Effector CD8-positive, alpha-beta T cell (primary cell): ENCODE results near the gene RAC3.
A peak's percentile ranks its signal among the peaks of the same experiment; 100 is the strongest.

Source experiments
- DNase-seq: peaks from one replicate; lab custom pipeline; 2025; lab: John Stamatoyannopoulos, UW

RAC3 gene

DNA sequence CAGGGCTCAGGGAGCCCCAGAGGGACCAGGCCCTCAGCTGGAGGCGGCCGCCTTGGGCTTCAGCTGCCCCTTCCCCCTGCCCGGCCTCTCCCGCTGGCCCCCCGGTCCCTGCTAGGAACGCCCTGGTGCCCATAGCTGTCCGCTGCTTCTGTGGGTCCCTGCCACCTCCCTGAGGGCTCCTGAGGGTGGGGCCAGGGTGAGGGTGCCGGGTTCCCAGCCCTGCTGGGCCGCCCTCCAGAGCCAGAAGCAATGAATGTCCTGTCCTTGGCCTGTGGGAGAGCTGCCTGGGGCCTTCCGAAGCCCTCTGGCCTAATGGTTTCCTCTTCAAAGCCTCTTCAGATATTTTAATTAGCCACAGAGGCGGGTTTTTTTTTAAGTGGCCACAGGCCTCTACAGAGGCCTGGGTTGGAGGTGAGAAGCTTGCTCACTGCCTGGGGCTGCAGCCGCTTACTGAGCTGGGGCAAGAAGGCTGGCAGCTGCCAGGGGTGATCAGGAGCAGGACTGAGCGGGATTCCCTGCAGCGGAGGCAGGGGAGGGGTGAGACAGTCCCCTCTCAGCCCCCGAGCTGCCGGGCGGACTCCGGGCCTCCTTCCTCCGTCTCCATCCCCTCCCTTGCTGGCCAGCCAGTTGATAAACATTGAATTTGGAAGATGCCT, 18.7 kb upstream of the RAC3 start:
- no peak for DNase-seq

DNA sequence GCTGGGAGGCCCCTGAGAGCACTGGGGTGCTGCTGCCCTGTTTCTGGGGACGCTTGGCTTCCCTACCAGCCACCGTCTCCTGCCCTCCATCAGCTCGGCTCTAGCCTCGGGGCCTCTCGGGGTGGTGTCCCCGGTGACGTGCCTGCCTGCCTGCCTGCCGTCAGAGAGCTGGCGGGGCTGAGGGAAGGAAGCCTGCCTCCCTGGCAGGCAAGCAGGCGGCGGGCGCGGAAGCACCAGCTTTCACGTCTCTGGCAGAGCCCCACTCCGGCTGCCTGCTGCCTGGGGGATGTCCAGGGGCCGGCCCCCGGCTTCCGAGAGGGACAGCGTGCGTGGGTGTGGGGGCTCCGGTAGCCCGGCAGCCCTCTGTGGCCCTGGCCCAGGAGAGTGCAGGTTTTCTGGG, 18.1 kb upstream of the RAC3 start:
- no peak for DNase-seq

DNA sequence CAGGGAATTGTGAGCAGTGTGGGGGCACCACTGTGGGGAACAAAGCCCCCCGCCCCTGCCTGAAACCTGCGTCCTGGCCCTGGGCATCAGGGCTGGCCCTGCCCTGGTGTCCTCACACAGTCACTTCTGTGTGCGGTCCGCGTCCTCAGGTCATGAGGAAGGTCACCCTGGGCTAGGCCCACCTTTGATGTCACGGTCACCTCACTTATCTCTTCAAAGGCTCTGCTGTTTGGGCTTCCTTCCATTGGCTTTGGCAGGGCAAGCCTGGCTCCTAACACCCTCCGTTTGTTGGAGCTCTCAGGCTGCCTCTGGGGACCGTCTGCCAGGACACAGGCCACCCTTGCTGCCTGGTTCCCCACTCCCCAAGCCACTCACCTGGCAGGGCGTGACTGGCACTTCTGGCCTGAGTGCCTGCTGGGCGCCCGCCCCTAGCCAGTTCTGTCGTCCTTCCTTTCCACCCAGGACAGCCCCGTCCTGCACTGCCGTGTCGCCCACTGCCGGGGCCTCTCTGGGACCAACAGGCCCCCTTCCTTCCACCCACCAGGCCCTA, 17.6 kb upstream of the RAC3 start:
- no peak for DNase-seq

DNA sequence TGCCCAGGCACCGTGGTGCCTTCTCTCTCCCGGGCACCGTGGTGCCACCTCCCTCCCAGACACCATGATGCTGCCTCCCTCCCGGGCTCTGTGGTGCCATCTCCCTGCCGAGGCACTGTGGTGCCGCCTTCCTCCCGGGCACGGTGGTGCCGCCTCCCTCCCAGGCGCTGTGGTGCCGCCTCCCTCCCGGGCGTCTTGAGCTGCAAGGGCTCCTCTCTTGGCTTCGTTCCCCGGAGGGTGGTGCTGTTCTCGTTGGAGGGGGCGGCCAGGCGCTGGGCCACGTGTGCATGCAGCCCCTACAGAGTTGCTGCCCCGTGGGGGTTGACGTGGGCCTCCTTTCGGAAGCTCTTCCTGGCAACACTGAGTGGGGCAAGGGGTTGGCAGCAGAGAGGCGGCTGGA, 17.0 kb upstream of the RAC3 start:
- DNase-seq: no peak

DNA sequence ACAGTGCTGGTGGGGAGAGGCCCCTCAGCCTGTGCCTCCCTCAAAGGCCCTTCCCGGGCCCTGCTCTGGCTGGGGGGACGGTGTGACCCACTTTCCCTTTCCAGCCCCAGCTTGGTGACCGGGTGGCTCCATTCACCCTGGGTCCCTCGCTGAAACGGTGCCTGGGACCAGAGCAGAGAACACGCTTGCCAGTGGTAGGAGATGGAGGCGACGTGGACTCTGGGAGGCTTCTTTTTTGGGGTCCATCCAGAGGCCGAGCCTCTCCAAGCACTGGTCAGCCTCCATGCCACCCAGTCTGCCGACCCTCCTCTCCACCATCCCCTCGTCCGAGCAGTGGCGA, 16.5 kb upstream of the RAC3 start:
- DNase-seq: no peak

DNA sequence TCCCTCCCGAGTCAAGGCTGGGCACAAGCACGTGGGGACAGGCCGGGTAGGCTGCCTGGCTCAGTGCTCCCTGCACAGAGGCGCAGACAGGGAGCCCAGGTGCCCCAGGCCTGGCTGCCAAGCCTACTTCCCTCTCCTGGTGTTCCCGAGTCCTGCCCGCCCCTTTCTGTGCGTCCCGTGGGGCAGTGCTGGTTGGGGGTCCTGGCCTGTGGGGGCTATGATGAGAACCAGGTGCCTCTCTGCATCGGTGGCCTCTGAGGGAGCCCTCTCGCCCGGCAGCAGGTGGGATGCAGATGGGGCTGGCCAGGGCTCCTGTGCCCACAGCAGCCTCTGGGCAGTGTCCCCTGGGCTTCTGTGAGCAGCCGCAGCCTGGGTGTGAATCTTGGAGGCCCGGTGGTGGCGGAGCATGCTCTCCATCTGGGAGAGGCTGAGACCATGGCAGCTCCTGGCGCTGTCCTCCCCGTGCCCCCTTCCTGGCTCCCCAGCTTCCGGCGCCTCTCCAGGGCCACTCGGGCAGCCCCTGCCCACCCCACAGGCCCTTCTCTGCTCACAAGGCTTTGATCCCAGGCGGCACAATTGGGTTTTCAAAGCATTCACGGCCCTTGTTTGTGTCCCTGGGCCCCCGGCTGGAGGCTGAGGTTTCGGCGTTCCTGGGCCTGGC, 16.0 kb upstream of the RAC3 start:
- no peak for DNase-seq

DNA sequence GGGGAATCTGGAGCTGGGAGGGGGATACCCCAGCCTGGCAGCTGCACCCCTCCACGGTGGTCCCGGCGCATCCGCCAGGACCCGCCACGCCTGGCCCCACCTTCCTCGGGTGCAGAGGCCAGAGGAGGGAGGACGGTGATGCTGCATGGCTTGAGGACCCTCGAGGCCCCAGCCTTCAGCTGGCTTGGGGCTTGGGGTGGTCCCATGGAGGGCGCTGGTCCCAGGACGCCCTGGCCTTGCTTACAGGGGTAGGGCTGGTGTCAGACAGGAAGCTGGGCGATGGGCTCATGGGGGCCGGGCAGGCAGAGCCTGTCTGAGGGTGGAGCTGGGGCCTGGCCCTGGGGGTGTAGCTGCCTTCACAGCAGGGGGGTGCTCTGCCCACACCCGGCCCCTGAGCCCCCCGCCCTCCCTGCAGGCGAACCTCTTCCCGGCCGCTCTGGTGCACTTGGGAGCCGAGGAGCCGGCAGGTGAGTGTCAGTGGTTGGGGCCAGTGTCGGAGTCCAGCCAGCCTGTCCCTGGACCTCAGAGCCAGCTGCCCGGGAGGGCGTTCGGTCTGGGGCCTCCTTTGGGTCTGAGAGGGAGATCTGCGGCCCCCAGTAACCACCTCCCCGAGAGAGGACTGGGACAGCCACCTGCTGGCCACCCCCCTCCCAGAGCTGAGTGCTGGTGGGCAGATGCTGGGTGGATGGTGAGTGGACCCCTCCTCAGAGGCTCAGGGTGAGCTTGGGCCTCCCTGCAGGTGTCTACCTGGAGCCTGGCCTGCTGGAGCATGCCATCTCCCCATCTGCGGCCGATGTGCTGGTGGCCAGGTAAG, 15.2 kb upstream of the RAC3 start:
- DNase-seq: no peak

DNA sequence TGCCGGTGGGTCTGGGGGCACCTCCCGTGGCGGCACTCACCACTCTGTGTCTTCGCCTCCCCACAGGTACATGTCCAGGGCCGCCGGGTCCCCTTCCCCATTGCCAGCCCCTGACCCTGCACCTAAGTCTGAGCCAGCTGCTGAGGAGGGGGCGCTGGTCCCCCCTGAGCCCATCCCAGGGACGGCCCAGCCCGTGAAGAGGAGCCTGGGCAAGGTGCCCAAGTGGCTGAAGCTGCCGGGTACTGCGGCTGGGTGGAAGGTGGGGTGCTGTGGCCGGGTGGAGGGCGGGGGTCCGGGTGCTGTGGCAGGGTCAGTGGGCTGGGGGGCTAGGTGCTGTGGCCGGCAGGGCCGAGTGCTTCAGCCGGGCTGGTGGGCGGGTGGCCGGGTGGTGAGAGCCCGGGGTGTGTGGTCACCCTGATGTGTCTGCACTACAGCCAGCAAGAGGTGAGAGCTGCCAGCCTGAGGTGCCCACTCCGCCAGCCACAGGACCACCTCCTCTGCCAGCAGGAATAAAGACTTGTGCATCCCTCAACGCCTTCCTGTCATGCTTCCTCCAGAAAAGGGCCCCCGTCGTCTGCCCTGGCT, 14.5 kb upstream of the RAC3 start:
- DNase-seq: no peak

DNA sequence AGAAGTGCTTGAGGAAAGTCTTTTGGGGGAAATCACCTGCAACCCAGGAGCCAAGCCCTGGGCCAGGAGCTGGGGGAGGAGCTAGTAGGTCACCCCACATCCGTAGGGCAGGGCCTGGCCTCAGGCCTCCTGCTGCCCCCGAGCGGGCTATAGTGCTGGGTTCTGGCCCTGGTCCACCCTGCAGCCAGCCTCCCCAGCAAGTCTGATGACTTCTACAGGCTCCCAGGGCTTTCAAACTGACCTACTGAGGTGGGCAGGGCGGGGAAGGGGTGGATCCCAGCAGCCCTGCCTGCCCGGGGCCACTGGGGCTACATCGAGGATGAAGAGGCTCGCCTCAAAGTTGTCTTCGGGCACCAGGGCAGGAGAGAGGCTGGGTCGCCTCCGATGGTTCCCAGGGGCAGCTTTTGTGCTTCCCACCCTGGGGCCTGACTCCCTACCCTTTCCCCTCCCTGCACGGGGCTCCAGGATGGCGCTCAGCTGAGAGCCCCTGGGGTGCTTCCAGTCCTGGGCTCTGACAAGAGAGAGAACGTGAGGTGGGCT, 13.8 kb upstream of the RAC3 start:
- no peak for DNase-seq

DNA sequence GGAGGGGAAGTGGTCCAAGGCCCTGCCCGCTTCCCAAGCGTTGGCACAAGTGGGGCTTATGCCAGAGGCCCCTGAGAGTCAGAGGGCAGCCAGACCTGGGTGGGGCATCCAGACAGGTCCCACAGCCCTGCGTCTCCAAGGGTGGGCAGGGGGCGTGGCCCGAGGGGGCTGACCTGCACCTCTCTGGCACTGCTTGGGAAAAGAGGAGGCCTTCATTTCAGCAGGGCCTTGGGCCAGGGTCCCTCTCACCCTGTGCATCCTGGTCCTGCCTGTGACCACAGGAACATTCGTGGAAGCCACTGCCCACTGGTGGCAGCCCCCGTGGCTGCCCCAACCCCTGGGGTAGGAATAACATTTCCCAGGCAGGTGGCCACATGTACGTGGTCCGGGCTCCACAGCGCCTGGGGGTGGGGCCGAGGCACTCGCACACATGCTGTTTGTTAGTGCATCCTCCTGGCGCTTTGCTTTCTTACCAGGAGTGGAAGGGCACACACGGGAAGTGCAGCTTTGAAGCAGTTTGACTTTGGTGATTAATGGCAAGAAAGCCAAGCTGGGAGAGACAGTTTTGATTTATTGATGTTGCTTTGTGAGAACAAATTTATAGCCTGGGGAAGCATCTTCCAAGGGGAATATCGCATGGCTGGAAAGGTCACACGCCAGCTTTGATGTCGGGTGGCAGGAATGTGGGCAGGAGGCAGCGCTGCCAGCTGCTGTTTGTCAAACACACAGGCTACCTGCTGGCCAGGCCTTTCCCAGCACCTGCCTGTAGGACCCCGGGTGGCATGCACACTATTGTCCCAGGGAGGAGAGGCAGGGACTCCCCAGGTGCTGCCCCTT, 13.1 kb upstream of the RAC3 start:
- DNase-seq: no peak

DNA sequence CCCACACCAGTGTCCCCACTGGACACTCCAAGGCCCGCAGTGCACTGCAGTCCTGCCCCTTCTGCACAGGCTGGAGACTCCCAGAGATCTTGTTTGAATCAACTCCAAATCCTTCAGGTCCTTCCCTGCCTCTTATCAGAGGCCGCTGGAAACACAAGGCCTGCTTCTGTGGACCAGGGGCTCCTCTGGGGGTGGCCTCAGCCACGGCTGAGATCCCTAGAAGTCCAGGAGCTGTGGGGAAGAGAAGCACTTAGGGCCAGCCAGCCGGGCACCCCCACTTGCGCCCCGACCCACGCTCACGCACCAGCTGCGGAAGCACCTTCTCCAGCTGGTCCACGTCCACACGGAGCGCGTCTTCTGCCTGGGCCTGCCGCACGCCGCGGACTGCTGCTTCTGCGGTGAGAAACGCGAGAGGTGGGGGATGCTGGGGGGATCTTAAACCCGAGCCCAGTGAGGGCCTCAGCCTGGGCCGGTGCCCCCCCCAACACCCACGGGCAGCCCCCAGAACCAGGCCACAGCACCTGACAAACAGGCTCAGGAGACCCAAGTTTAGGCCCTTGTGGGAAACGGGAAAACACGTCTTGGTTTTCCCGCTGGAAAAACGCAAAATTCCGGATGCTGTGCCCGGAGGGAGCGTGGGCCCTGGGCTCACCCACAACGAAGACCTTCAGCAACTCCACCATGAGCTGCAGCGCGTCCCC, 12.3 kb upstream of the RAC3 start:
- no peak for DNase-seq

DNA sequence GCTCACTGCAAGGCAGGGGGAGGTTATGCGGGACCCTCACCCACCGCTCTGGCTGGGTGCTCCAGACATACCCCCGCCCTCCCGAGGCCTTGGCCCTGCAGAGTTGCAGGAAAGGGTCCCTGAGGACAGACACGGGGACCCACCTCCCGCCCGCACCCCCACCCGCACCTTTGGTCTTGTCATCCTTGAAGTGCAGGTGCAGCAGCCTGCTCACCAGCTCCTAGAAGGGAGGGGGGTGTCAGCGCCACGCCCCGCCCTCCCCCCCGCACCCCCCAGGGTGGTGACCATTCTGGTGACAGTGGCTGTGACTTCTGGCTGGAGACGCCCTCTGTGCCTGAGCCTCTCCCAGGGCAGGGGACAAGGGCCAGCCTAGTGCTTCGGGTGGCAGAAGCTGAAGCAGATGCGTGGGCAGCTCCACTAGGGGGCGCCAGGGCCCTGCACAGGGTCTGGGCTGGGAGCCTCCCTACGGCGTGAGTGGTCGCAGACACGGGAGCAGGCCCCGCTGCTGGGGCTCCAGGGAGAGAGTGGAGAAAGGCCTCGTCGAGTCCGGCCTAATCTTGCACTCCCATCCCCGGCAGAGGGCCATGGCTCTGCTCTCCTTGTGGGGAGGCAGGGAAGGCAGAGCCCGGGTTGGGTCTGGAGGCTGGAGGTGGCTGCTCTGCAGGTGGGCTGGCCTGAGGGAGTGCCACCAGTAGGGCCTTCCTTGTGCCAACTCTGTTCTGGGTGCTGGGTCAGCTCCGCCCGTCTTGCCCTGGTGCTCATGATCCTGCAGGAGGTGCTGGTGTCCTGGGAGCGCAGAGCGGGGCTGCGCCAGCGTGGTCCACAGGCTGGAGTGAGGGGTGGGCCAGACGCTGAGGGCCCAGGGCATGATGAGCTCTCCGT, 11.5 kb upstream of the RAC3 start:
- DNase-seq: peak; percentile 49

DNA sequence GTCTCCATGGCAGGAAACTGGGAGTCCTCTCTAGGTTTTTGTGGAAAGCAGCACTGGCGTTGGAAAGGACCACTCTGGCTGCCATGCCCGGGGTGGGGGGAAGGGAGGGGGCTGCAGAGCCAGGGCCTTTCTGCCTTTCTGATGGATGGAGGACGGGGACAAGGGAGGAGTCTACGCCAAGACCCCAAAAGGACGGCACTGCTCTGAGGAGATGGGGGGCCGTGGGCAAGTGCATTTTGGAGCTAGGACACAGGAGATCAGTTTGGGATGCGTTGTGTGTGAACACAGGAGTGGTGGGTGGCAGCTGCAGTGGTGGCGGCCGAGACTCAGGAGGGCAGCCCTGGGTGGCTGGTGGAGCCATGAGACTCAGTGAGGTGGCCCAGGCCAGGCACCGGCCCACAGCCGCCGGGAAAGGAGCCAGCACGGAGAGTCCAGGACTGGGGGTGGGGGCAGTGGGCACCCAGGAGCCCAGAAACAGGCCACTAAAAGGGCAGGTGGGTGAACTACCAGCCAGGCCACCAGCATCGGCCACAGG, 10.8 kb upstream of the RAC3 start:
- DNase-seq: no peak

DNA sequence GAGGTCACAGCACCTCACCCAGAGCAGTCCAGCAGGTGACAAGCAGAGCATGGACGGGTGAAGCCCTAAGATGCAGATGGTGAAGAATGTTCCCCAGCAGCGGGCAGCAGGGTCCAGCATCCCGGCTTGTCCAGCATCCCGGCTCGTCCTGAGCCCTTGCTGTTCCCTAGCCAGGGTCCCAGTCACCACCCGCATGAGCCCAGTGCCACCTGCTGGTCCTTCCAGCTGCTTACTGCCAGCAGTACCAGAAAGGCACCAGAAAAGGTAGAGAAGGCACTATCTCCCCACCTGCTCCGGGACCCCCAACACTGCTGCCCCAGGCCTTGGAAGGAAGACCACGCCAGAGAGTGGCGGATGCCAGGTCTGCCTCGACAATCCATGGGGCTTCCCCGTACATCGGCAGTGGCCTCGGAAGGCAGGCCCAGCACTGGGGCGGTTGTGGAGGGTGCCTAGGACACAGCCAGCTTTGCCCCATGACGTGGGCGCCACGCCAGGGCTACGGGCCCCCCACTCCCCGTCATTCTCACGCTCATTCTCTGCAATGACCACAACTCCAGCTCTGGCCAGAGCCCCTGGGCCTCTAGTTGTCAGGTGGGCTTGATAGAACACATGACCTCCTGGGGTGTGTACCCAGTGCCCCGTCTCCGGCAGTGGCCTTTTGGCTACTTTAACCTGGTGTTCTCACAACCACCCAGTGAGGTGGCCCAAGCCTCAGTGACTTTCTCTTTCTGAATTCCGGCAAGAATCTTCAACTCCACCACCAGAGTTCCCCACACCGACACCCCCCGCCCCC, 10.2 kb upstream of the RAC3 start:
- DNase-seq: peak; percentile 26

DNA sequence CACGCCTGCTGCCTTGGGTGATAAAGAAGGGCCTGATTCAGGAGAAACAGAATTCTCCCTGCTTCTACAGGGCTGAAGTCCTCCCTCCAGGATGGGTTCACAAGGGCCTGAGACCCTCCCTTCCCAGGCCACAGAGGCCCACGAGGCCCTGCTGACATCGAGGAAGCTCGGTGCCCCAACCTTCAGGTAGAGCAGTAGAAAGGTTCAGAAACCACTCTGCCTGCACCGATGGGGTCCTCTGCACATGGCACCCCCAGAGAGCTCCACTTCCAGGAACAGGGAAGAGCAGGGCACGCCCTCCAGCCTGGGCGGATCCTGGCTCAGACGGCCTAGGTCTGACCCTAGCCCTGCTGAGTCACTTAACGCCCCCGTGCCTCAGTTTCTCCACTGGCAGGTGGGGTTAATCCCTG, 9.6 kb upstream of the RAC3 start:
- no peak for DNase-seq

DNA sequence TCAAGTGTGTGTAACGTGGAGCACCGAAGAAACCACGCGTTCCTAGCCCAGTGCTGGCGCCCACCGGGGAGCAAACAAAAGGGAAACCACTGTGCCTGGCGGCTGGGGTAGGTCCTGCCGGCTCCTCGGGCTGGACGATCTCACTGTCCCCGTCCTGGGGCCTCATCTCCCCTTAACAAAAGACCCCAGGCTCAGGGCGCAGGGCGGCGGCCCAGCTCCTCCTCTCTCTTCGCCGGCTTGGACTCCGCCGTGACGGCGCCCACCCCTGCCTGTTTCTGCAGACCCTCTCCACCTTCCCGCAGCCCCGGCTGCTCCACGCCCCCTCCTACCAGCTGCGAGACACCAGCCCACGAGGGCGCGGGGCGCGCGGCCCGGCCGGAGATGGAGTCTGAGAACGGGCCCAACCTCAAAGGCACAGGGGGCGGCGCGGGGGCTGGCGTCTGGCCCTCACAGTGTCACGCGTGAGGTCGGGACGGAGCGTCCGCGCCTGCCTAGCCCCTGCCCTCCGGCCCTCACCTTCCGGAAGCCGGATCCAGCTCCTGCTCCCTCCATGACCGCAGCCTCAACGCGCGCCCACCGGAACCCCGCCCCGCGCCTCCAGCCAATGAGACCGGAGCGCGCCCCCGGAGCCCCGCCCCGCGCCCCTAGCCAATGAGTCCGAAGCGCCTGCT, 9.0 kb upstream of the RAC3 start, which contains the start of gene CENPX:
Gene CENPX (minus strand): TSS at position 569 of the 671 bp plus-strand sequence. CDS start 17 bp downstream, at position 552.
- DNase-seq: no peak

DNA sequence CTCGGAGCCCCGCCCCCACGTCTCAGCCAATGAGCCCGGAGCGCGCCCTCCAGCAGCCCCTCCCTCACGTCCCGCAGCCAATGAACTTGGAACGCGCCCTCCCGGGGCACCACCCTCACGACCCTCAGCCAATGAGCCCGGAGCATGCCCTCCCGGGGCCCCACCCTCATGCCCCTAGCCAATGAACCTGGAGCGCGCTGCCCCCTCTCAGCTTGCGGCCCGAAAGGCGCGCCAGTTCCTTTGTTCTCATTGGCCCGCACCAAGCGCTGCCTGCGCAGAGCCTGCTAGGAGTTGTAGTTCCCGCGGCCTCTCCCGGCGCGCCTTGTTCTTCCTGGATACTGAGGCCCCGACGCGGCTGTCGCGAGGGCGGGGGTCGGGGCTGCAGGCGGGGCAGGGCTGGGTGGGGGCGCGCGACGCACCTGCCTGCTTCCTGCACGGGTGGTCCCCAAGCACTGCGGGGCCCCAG, 8.5 kb upstream of the RAC3 start, which contains the start of gene LRRC45:
Gene LRRC45 (plus strand): TSS at position 325 of the 466 bp plus-strand sequence. CDS start 339 bp downstream, outside the sequence.
- peak; percentile 99 for DNase-seq
